AG10803 (cell line): ENCODE results near the gene SLC34A1.
A peak's percentile ranks its signal among the peaks of the same experiment; 100 is the strongest.

Experiments used
- DNase-seq: peaks from one replicate; pipeline ENCODE4 v3.0.0; 2010; ENCODE audit warnings: low read depth
- H3K4me3 ChIP-seq: 2 replicates; pipeline ENCODE4 v1.5.1; 2011; ENCODE audit warnings: mild to moderate bottlenecking, low read length, control low read depth
- CTCF ChIP-seq: conservative IDR thresholded peaks from 2 replicates; pipeline ENCODE4 v1.5.1; 2011; ENCODE audit warnings: mild to moderate bottlenecking, low read length, control low read depth, inconsistent platforms

The SLC34A1 gene

GRCh38 chr5:177365845-177366527 lies 18.2 kb upstream of the SLC34A1 start:
- H3K4me3 ChIP-seq: no peak overlapping the region
- no peak for TF ChIP-seq CTCF
- no peak for DNase-seq

GRCh38 chr5:177366528-177367322 lies 17.5 kb upstream of the SLC34A1 start:
- peak; percentile 77 for DNase-seq
- no peak for TF ChIP-seq CTCF
- H3K4me3 ChIP-seq: peak overlapping the region; percentile 57

GRCh38 chr5:177367323-177367848 lies 16.8 kb upstream of the SLC34A1 start:
- DNase-seq: no peak
- TF ChIP-seq CTCF: 0 out of 2 replicates have a peak, but pooled peaks have one; percentile 5
- H3K4me3 ChIP-seq: peak overlapping the region; percentile 52

- no peak for DNase-seq
- H3K4me3 ChIP-seq: no peak overlapping the region
- no peak for TF ChIP-seq CTCF
Observed at GRCh38 chr5:177367981-177368868, 16.0 kb upstream of the SLC34A1 start.

- DNase-seq: peak; percentile 6
- no peak overlapping the region for H3K4me3 ChIP-seq
- TF ChIP-seq CTCF: peak; percentile 67
Observed at GRCh38 chr5:177368869-177369644, 15.2 kb upstream of the SLC34A1 start.

- no peak; the same call in 1 of the 2 replicates for TF ChIP-seq CTCF
Observed at GRCh38 chr5:177369645-177370440, 14.4 kb upstream of the SLC34A1 start.

More at GRCh38 chr5:177369645-177370440, 14.4 kb upstream of the SLC34A1 start:
- no peak for DNase-seq
- no peak overlapping the region for H3K4me3 ChIP-seq
